Activated CD8-positive, alpha-beta memory T cell treated with anti-CD3 and anti-CD28 coated beads for 1 hour (primary cell): ENCODE results near the gene MPPED2.

Experiments used
- DNase-seq, 2 donors: peaks; one replicate each; pipeline ENCODE4 v3.0.0-alpha.2; 2020; ENCODE audit warnings: low read depth in 1 of 2; ENCODE audit errors: extremely low read depth in 1 of 2

MPPED2 gene

GRCh38 chr11:30455025-30455424, 131.1 kb downstream of the MPPED2 start:
- DNase-seq, result no peak

- no peak for DNase-seq
Measured at GRCh38 chr11:30454541-30454940, 131.6 kb downstream of the MPPED2 start.

GRCh38 chr11:30454111-30454510, 132.0 kb downstream of the MPPED2 start:
- no peak for DNase-seq

GRCh38 chr11:30453705-30454104, 132.4 kb downstream of the MPPED2 start:
- no peak for DNase-seq

GRCh38 chr11:30452842-30453241, 133.3 kb downstream of the MPPED2 start:
- DNase-seq, result no peak

GRCh38 chr11:30452114-30452513, 134.0 kb downstream of the MPPED2 start:
- DNase-seq, result no peak

- DNase-seq, result no peak
Measured at GRCh38 chr11:30451626-30452025, 134.5 kb downstream of the MPPED2 start.

GRCh38 chr11:30451167-30451566, 135.0 kb downstream of the MPPED2 start:
- no peak for DNase-seq

- no peak for DNase-seq
Measured at GRCh38 chr11:30447058-30447640, 139.0 kb downstream of the MPPED2 start.

GRCh38 chr11:30446520-30446919, 139.6 kb downstream of the MPPED2 start:
- no peak for DNase-seq

GRCh38 chr11:30445056-30445455, 141.1 kb downstream of the MPPED2 start:
- no peak for DNase-seq

GRCh38 chr11:30440510-30440909, 145.6 kb downstream of the MPPED2 start:
- no peak for DNase-seq

- DNase-seq, result no peak
Measured at GRCh38 chr11:30436801-30437200, 149.4 kb downstream of the MPPED2 start.

GRCh38 chr11:30435488-30435887, 150.7 kb downstream of the MPPED2 start:
- DNase-seq, result no peak

GRCh38 chr11:30434901-30435300, 151.3 kb downstream of the MPPED2 start:
- DNase-seq, result no peak

GRCh38 chr11:30433831-30434230, 152.3 kb downstream of the MPPED2 start:
- no peak for DNase-seq

- DNase-seq, result no peak
Measured at GRCh38 chr11:30432716-30433115, 153.4 kb downstream of the MPPED2 start.

GRCh38 chr11:30432178-30432577, 154.0 kb downstream of the MPPED2 start:
- DNase-seq, result no peak

GRCh38 chr11:30431127-30431814, 154.9 kb downstream of the MPPED2 start:
- DNase-seq, result no peak

GRCh38 chr11:30429550-30429949, 156.6 kb downstream of the MPPED2 start:
- DNase-seq, result no peak

- DNase-seq, result no peak
Measured at GRCh38 chr11:30426781-30427180, 159.4 kb downstream of the MPPED2 start.

GRCh38 chr11:30424844-30425243, 161.3 kb downstream of the MPPED2 start:
- DNase-seq, result no peak

- no peak for DNase-seq
Measured at GRCh38 chr11:30424321-30424720, 161.8 kb downstream of the MPPED2 start.
